HepG2 (cell line): Measurements from ENCODE around the gene TBC1D10A.

Experiments
- ARNT ChIP-seq: fragments of 450-650 bp; IDR thresholded peaks from 2 replicates; pipeline ENCODE4 v1.6.1; 2017
- CTCF ChIP-seq: sonication (generic); formaldehyde crosslinking; IDR thresholded peaks from 2 replicates; pipeline ENCODE4 v1.5.0; 2020; ENCODE audit warnings: mild to moderate bottlenecking, missing genetic modification reagents, moderate library complexity
- E2F1 ChIP-seq: sonication (generic); formaldehyde crosslinking; IDR thresholded peaks from 2 replicates; pipeline ENCODE4 v1.5.0; 2020; ENCODE audit warnings: missing genetic modification reagents
- FOXP1 ChIP-seq, 2 experiments: fragments of 450-650 bp in 1 of 2; IDR thresholded peaks; 2 replicates each; pipeline ENCODE4 v1.6.1; 2017 to 2018; ENCODE audit warnings: antibody characterized with exemption in 1 of 2
- MAX ChIP-seq: IDR thresholded peaks from 2 replicates; pipeline ENCODE4 v1.6.1; 2012; ENCODE audit warnings: inconsistent platforms
- NR1H2 ChIP-seq: sonication (generic); formaldehyde crosslinking; IDR thresholded peaks from 2 replicates; pipeline ENCODE4 v1.8.1; 2022; ENCODE audit warnings: low read depth, missing genetic modification reagents, borderline replicate concordance
- RAD51 ChIP-seq: fragments of 450-650 bp; IDR thresholded peaks from 2 replicates; pipeline ENCODE4 v1.6.1; 2016; ENCODE audit warnings: borderline replicate concordance
- SP2 ChIP-seq: sonication (generic); formaldehyde crosslinking; IDR thresholded peaks from 2 replicates; pipeline ENCODE4 v1.5.1; 2020; ENCODE audit warnings: mild to moderate bottlenecking, missing genetic modification reagents
- TAF1 ChIP-seq: sonication (generic); formaldehyde crosslinking; IDR thresholded peaks from 2 replicates; pipeline ENCODE4 v1.4.0; 2020; ENCODE audit warnings: missing genetic modification reagents
- ZMYM2 ChIP-seq: sonication (generic); formaldehyde crosslinking; IDR thresholded peaks from 2 replicates; pipeline ENCODE4 v1.8.0; 2022; ENCODE audit warnings: mild to moderate bottlenecking, missing genetic modification reagents
- ZNF788 ChIP-seq: sonication (generic); formaldehyde crosslinking; IDR thresholded peaks from 2 replicates; pipeline ENCODE4 v1.5.0; 2020; ENCODE audit warnings: mild to moderate bottlenecking, missing genetic modification reagents, borderline replicate concordance

GRCh38 chr22:30250039-30250565 lies 76.6 kb downstream of the TBC1D10A start:
- no peak for TF ChIP-seq MAX
- TF ChIP-seq NR1H2 (CRISPR knock-in tag): no peak
- TF ChIP-seq CTCF: no peak
- no peak for TF ChIP-seq TAF1 (CRISPR knock-in tag)
- TF ChIP-seq ZNF788 (CRISPR knock-in tag): no peak
- TF ChIP-seq FOXP1 (IDR thresholded peaks at IDR 0.05): no peak
- TF ChIP-seq FOXP1 (CRISPR knock-in tag; IDR thresholded peaks at IDR 0.05): no peak
- TF ChIP-seq ARNT: no peak
- no peak for TF ChIP-seq E2F1 (CRISPR knock-in tag)
- TF ChIP-seq RAD51: no peak
- no peak for TF ChIP-seq SP2 (CRISPR knock-in tag)
- TF ChIP-seq ZMYM2 (CRISPR knock-in tag): no peak
